K562 (cell line): ENCODE results near the gene LBP. TPM values are rescaled to one million over a fixed set of nuclear protein-coding genes. Genes with fewer than 3 reads are reported as not detected.

Experiments used
- HNRNPL ChIP-seq: fragments of 200-400 bp; formaldehyde crosslinking; IDR thresholded peaks from 2 replicates; pipeline ENCODE4 v1.6.1; 2017; ENCODE audit warnings: low read depth, mild to moderate bottlenecking, low read length
- MEIS2 ChIP-seq: fragments of 450-650 bp; IDR thresholded peaks from 2 replicates; pipeline ENCODE4 v1.6.1; 2014; ENCODE audit warnings: mild to moderate bottlenecking; ENCODE audit not compliant: partially characterized antibody
- MXI1 ChIP-seq: IDR thresholded peaks from 2 replicates; pipeline ENCODE4 v1.6.1; 2011; ENCODE audit warnings: low read depth, mild to moderate bottlenecking, improper control_type of control experiment, low read length
- SRSF9 ChIP-seq: fragments of 200-400 bp; formaldehyde crosslinking; IDR thresholded peaks from 2 replicates; pipeline ENCODE4 v1.6.1; 2017; ENCODE audit warnings: low read depth, low read length, borderline replicate concordance
- ZNF436 ChIP-seq: fragments of 250-450, 450-650 bp; sonication (Bioruptor Pico); formaldehyde crosslinking; IDR thresholded peaks from 2 replicates; pipeline ENCODE4 v1.7.0; 2020; ENCODE audit warnings: mild to moderate bottlenecking
- polyA plus RNA-seq, 8 experiments: library from polyadenylated mRNA; depleted of rRNA in 4 of 8; stranded (reverse) in 5 of 8; unstranded in 3 of 8; fragments of >200 nt; fragmentation: Nextera tagmentation in 2 of 8; fragmentation: Illumina TruSeq in 1 of 8; extraction: Ambion mirVana in 2 of 8; extraction: Trizol in 1 of 8; gene quantifications; 2 replicates each; pipeline versions ENCODE4 v1.2.1 to v1.2.3, GENCODE V29; 2011 to 2014; ENCODE audit warnings: inconsistent platforms in 1 of 8, missing spikeins in 1 of 8
- total RNA-seq, 7 experiments: library from RNA; depleted of rRNA in 6 of 7; stranded (reverse); fragments of >200 nt in 6 of 7; fragmentation: Illumina TruSeq in 2 of 7; extraction: Trizol in 2 of 7; gene quantifications; 2 replicates each; pipeline versions ENCODE4 v1.2.1 to v1.2.3, GENCODE V29; 2011 to 2021; ENCODE audit warnings: low replicate concordance in 1 of 7
- TF ChIP-seq, protein P1 (sequence below): fragments of 200-600 bp; sonication (generic); IDR thresholded peaks from one replicate; pipeline ENCODE4 v1.6.1; 2012; ENCODE audit warnings: mild to moderate bottlenecking, low read depth, low read length, inconsistent platforms
- TF ChIP-seq, protein P2 (sequence below): sonication (generic); formaldehyde crosslinking; IDR thresholded peaks from 2 replicates; pipeline ENCODE4 v1.8.0; 2023; ENCODE audit warnings: mild to moderate bottlenecking, missing genetic modification reagents

The LBP gene
- total and polyA plus RNA-seq, 9 of the 15 experiments (the other 6 are each of a cell fraction or from before 2014, with no cell fraction given), result 0.06 to 0.31 (median 0.09) TPM; not detected in 3

DNA sequence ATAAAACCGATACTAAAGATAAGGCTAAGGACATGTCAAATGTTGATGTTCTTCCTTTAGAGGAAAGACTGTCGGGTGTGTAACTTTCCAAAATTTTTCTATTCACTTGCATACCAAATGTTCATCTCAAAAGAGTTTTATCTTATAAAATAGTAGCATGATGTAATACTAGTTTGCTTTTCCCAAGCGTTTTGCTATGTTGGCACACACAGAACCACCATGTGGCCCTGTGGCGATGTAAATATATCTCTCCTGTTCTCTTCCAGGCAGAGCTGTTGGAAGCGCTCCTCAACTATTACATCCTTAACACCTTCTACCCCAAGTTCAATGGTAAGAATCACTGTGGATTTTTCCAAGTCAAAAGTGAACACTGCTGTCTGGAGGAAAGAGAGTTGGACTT lies 26.5 kb downstream of the LBP start (continued):
- TF ChIP-seq, protein P1, sequence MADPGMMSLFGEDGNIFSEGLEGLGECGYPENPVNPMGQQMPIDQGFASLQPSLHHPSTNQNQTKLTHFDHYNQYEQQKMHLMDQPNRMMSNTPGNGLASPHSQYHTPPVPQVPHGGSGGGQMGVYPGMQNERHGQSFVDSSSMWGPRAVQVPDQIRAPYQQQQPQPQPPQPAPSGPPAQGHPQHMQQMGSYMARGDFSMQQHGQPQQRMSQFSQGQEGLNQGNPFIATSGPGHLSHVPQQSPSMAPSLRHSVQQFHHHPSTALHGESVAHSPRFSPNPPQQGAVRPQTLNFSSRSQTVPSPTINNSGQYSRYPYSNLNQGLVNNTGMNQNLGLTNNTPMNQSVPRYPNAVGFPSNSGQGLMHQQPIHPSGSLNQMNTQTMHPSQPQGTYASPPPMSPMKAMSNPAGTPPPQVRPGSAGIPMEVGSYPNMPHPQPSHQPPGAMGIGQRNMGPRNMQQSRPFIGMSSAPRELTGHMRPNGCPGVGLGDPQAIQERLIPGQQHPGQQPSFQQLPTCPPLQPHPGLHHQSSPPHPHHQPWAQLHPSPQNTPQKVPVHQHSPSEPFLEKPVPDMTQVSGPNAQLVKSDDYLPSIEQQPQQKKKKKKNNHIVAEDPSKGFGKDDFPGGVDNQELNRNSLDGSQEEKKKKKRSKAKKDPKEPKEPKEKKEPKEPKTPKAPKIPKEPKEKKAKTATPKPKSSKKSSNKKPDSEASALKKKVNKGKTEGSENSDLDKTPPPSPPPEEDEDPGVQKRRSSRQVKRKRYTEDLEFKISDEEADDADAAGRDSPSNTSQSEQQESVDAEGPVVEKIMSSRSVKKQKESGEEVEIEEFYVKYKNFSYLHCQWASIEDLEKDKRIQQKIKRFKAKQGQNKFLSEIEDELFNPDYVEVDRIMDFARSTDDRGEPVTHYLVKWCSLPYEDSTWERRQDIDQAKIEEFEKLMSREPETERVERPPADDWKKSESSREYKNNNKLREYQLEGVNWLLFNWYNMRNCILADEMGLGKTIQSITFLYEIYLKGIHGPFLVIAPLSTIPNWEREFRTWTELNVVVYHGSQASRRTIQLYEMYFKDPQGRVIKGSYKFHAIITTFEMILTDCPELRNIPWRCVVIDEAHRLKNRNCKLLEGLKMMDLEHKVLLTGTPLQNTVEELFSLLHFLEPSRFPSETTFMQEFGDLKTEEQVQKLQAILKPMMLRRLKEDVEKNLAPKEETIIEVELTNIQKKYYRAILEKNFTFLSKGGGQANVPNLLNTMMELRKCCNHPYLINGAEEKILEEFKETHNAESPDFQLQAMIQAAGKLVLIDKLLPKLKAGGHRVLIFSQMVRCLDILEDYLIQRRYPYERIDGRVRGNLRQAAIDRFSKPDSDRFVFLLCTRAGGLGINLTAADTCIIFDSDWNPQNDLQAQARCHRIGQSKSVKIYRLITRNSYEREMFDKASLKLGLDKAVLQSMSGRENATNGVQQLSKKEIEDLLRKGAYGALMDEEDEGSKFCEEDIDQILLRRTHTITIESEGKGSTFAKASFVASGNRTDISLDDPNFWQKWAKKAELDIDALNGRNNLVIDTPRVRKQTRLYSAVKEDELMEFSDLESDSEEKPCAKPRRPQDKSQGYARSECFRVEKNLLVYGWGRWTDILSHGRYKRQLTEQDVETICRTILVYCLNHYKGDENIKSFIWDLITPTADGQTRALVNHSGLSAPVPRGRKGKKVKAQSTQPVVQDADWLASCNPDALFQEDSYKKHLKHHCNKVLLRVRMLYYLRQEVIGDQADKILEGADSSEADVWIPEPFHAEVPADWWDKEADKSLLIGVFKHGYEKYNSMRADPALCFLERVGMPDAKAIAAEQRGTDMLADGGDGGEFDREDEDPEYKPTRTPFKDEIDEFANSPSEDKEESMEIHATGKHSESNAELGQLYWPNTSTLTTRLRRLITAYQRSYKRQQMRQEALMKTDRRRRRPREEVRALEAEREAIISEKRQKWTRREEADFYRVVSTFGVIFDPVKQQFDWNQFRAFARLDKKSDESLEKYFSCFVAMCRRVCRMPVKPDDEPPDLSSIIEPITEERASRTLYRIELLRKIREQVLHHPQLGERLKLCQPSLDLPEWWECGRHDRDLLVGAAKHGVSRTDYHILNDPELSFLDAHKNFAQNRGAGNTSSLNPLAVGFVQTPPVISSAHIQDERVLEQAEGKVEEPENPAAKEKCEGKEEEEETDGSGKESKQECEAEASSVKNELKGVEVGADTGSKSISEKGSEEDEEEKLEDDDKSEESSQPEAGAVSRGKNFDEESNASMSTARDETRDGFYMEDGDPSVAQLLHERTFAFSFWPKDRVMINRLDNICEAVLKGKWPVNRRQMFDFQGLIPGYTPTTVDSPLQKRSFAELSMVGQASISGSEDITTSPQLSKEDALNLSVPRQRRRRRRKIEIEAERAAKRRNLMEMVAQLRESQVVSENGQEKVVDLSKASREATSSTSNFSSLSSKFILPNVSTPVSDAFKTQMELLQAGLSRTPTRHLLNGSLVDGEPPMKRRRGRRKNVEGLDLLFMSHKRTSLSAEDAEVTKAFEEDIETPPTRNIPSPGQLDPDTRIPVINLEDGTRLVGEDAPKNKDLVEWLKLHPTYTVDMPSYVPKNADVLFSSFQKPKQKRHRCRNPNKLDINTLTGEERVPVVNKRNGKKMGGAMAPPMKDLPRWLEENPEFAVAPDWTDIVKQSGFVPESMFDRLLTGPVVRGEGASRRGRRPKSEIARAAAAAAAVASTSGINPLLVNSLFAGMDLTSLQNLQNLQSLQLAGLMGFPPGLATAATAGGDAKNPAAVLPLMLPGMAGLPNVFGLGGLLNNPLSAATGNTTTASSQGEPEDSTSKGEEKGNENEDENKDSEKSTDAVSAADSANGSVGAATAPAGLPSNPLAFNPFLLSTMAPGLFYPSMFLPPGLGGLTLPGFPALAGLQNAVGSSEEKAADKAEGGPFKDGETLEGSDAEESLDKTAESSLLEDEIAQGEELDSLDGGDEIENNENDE, result no peak
- TF ChIP-seq, protein P2, sequence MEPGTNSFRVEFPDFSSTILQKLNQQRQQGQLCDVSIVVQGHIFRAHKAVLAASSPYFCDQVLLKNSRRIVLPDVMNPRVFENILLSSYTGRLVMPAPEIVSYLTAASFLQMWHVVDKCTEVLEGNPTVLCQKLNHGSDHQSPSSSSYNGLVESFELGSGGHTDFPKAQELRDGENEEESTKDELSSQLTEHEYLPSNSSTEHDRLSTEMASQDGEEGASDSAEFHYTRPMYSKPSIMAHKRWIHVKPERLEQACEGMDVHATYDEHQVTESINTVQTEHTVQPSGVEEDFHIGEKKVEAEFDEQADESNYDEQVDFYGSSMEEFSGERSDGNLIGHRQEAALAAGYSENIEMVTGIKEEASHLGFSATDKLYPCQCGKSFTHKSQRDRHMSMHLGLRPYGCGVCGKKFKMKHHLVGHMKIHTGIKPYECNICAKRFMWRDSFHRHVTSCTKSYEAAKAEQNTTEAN, result no peak
- TF ChIP-seq SRSF9 (no peak), MEIS2 (no peak), ZNF436 (no peak), MXI1 (no peak), HNRNPL (no peak)
- TF ChIP-seq, all 486 proteins: peak for 2
